Lower leg skin (tissue), 4 donors: ENCODE results near the gene DHRS2. TPM values are rescaled to one million over a fixed set of nuclear protein-coding genes. Genes with fewer than 3 reads are reported as not detected.

Source experiments
- DNase-seq, 2 donors: peaks; one replicate each; pipeline ENCODE4 v3.0.0-alpha.2; 2019; ENCODE audit warnings: low spot score in 2 of 2
- H3K4me3 ChIP-seq: fragments of 200-600 bp; sonication (generic); 2 replicates; pipeline ENCODE4 v1.5.1; 2017; ENCODE audit warnings: mild to moderate bottlenecking, low read depth; ENCODE audit not compliant: poor library complexity, severe bottlenecking
- CTCF ChIP-seq, 3 donors: fragments of 450-650 bp; IDR thresholded peaks; one replicate each; pipeline ENCODE4 v1.5.1; 2016; ENCODE audit warnings: antibody characterized with exemption in 3 of 3, mild to moderate bottlenecking in 3 of 3, moderate library complexity in 2 of 3
- POLR2A ChIP-seq, 2 donors: fragments of 450-650 bp; IDR thresholded peaks; one replicate each; pipeline ENCODE4 v1.6.1; 2016 to 2017; ENCODE audit warnings: antibody characterized with exemption in 2 of 2, mild to moderate bottlenecking in 1 of 2, moderate library complexity in 1 of 2
- WGBS, 2 donors: methylation state at CpG; one replicate each; pipeline ENCODE4 v1.1.5; 2018; 5-methylcytosine and 5-hydroxymethylcytosine counted together
- intact Hi-C: fragments of 100-400 bp; cut with DNase I; formaldehyde crosslinking; loops from one replicate; pipeline ENCODE4 v1.15.0; 2023; ENCODE audit warnings: low total_unique reads
- total RNA-seq, 4 donors: library from RNA; depleted of rRNA; stranded (reverse); fragments of >200 nt; gene quantifications; one replicate each; pipeline ENCODE4 v1.1.0, GENCODE V29; 2016

Gene DHRS2
- total RNA-seq, 4 donors from 2014 or later: 1.9 to 6.0 TPM; not detected in 2

GRCh38 chr14:23641915-23642588 is 5.9 kb downstream of the DHRS2 start:
- no peak overlapping the region for H3K4me3 ChIP-seq
- 53 to 63% methylated on average over 3 of the region's 3 CpGs for WGBS, 2 donors
- peak in 1 of 2 donors; percentile 65 for DNase-seq
- no peak for TF ChIP-seq POLR2A (IDR thresholded peaks at IDR 0.05)
- no peak for TF ChIP-seq CTCF (IDR thresholded peaks at IDR 0.05)
- intact Hi-C loops: no loop called here

- 95% methylated on average over 3 of the region's 3 CpGs for WGBS, 2 donors
- DNase-seq: peak in 1 of 2 donors; percentile 21
- intact Hi-C loops: no loop called here
- no peak overlapping the region for H3K4me3 ChIP-seq
- TF ChIP-seq POLR2A (IDR thresholded peaks at IDR 0.05) (no peak), CTCF (IDR thresholded peaks at IDR 0.05) (no peak)
Observed at GRCh38 chr14:23643533-23644194, 7.5 kb downstream of the DHRS2 start.

- TF ChIP-seq CTCF (IDR thresholded peaks at IDR 0.05) (no peak), POLR2A (IDR thresholded peaks at IDR 0.05) (no peak)
- 93 to 96% methylated on average over 5 of the region's 5 CpGs for WGBS, 2 donors
- intact Hi-C loops: no loop called here
- no peak overlapping the region for H3K4me3 ChIP-seq
- DNase-seq: peak in 1 of 2 donors; percentile 49
Observed at GRCh38 chr14:23644195-23644918, 8.2 kb downstream of the DHRS2 start.

DNA sequence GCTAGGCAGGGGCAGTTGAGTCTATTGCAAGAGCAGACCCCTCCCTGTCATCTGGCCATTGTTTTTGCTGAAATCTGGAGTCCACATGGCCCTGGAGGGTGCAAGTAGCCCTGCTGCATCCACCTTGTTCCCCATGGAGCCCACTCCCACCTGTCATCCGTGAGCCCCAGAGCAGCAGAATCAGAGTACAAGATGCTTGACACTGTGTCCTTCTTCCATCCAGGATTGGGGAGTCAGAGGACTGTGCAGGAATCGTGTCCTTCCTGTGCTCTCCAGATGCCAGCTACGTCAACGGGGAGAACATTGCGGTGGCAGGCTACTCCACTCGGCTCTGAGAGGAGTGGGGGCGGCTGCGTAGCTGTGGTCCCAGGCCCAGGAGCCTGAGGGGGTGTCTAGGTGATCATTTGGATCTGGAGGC is 8.8 kb downstream of the DHRS2 start:
- DNase-seq: no peak
- intact Hi-C loops: no loop called here
- 81% methylated on average over 8 of the region's 8 CpGs for WGBS, 2 donors
- H3K4me3 ChIP-seq: no peak overlapping the region
- TF ChIP-seq POLR2A (IDR thresholded peaks at IDR 0.05) (no peak), CTCF (IDR thresholded peaks at IDR 0.05) (no peak)

- no peak for TF ChIP-seq POLR2A (IDR thresholded peaks at IDR 0.05)
- TF ChIP-seq CTCF (IDR thresholded peaks at IDR 0.05): no peak
- DNase-seq: no peak
- intact Hi-C loops: no loop called here
- H3K4me3 ChIP-seq: no peak overlapping the region
- WGBS, 2 donors: 95 to 98% methylated on average over 4 of the region's 4 CpGs
Observed at GRCh38 chr14:23645504-23645811, 9.3 kb downstream of the DHRS2 start.
